IPS-18a (cell line): Measurements from ENCODE around the gene DDO.

Experiments used
- H3K27ac ChIP-seq: one replicate; pipeline ENCODE4 v1.5.1; 2013; ENCODE audit warnings: low read length
- H3K27me3 ChIP-seq: one replicate; pipeline ENCODE4 v1.6.1; 2013; ENCODE audit warnings: mild to moderate bottlenecking, low read length; ENCODE audit not compliant: control insufficient read depth, insufficient read depth
- H3K36me3 ChIP-seq: one replicate; pipeline ENCODE4 v1.6.1; 2013; ENCODE audit warnings: low read depth, low read length; ENCODE audit not compliant: control insufficient read depth
- H3K4me1 ChIP-seq: one replicate; pipeline ENCODE4 v1.6.1; 2013; ENCODE audit warnings: low read depth, low read length; ENCODE audit not compliant: control insufficient read depth
- H3K4me3 ChIP-seq: one replicate; pipeline ENCODE4 v1.5.1; 2013; ENCODE audit warnings: low read length
- H3K9ac ChIP-seq: one replicate; pipeline ENCODE4 v1.6.1; 2013; ENCODE audit warnings: mild to moderate bottlenecking, low read length, moderate library complexity
- H3K9me3 ChIP-seq: one replicate; pipeline ENCODE4 v1.6.1; 2013; ENCODE audit warnings: low read depth, low read length; ENCODE audit not compliant: control insufficient read depth

The DDO gene

GRCh38 chr6:110418594-110418993 is 3.2 kb upstream of the DDO start:
- Histone ChIP-seq H3K9me3 (no peaks in the 10 kb centered on the region), H3K27ac (no peak overlapping the region), H3K4me1 (no peaks in the 10 kb centered on the region), H3K4me3 (no peak overlapping the region), H3K9ac (no peak overlapping the region), H3K36me3 (no peaks in the 10 kb centered on the region), H3K27me3 (no peaks in the 10 kb centered on the region)

GRCh38 chr6:110414669-110415068 is 706 bp downstream of the DDO start:
- no peaks in the 10 kb centered on the region for H3K4me1 ChIP-seq
- H3K36me3 ChIP-seq = no peaks in the 10 kb centered on the region
- no peaks in the 10 kb centered on the region for H3K9me3 ChIP-seq
- no peak overlapping the region for H3K9ac ChIP-seq
- no peak overlapping the region for H3K27ac ChIP-seq
- H3K4me3 ChIP-seq = no peak overlapping the region
- H3K27me3 ChIP-seq = no peaks in the 10 kb centered on the region

GRCh38 chr6:110412360-110412759 is 3.0 kb downstream of the DDO start:
- Histone ChIP-seq H3K27me3 (no peaks in the 10 kb centered on the region), H3K36me3 (no peaks in the 10 kb centered on the region), H3K9me3 (no peaks in the 10 kb centered on the region), H3K4me1 (no peaks in the 10 kb centered on the region), H3K27ac (no peak overlapping the region), H3K4me3 (no peak overlapping the region), H3K9ac (no peak overlapping the region)

- Histone ChIP-seq H3K4me1 (no peaks in the 10 kb centered on the region), H3K9ac (no peak overlapping the region), H3K4me3 (no peak overlapping the region), H3K27ac (no peak overlapping the region), H3K27me3 (no peaks in the 10 kb centered on the region), H3K36me3 (no peaks in the 10 kb centered on the region), H3K9me3 (no peaks in the 10 kb centered on the region)
These were observed 4.9 kb downstream of the DDO start for GRCh38 chr6:110410511-110410910.

GRCh38 chr6:110409794-110410193 is 5.6 kb downstream of the DDO start:
- Histone ChIP-seq H3K27me3 (no peaks in the 10 kb centered on the region), H3K36me3 (no peaks in the 10 kb centered on the region), H3K9me3 (no peaks in the 10 kb centered on the region), H3K9ac (no peak overlapping the region), H3K27ac (no peak overlapping the region), H3K4me1 (no peaks in the 10 kb centered on the region), H3K4me3 (no peak overlapping the region)

- Histone ChIP-seq H3K27me3 (no peaks in the 10 kb centered on the region), H3K4me3 (no peak overlapping the region), H3K9me3 (no peaks in the 10 kb centered on the region), H3K9ac (no peak overlapping the region), H3K4me1 (no peaks in the 10 kb centered on the region), H3K27ac (no peak overlapping the region), H3K36me3 (no peaks in the 10 kb centered on the region)
These were observed 6.5 kb downstream of the DDO start for GRCh38 chr6:110408901-110409300.

GRCh38 chr6:110404607-110405006 is 10.8 kb downstream of the DDO start:
- Histone ChIP-seq H3K27me3 (no peaks in the 10 kb centered on the region), H3K9ac (no peak overlapping the region), H3K4me3 (no peak overlapping the region), H3K36me3 (no peaks in the 10 kb centered on the region), H3K4me1 (no peaks in the 10 kb centered on the region), H3K9me3 (no peaks in the 10 kb centered on the region), H3K27ac (no peak overlapping the region)

- H3K27ac ChIP-seq = no peak overlapping the region
- no peaks in the 10 kb centered on the region for H3K9me3 ChIP-seq
- H3K4me3 ChIP-seq = no peak overlapping the region
- no peaks in the 10 kb centered on the region for H3K4me1 ChIP-seq
- H3K36me3 ChIP-seq = no peaks in the 10 kb centered on the region
- H3K9ac ChIP-seq = no peak overlapping the region
- H3K27me3 ChIP-seq = no peaks in the 10 kb centered on the region
These were observed 13.7 kb downstream of the DDO start for GRCh38 chr6:110401585-110402176.

- Histone ChIP-seq H3K9ac (no peak overlapping the region), H3K9me3 (no peaks in the 10 kb centered on the region), H3K4me3 (no peak overlapping the region), H3K27ac (no peak overlapping the region), H3K36me3 (no peaks in the 10 kb centered on the region), H3K27me3 (no peaks in the 10 kb centered on the region), H3K4me1 (no peaks in the 10 kb centered on the region)
These were observed 15.2 kb downstream of the DDO start for GRCh38 chr6:110400208-110400607.

- Histone ChIP-seq H3K27ac (no peak overlapping the region), H3K4me3 (no peak overlapping the region), H3K4me1 (no peaks in the 10 kb centered on the region), H3K9ac (no peak overlapping the region), H3K9me3 (no peaks in the 10 kb centered on the region), H3K27me3 (no peaks in the 10 kb centered on the region), H3K36me3 (no peaks in the 10 kb centered on the region)
These were observed 15.9 kb downstream of the DDO start for GRCh38 chr6:110399219-110400071.

GRCh38 chr6:110398778-110399177 is 16.6 kb downstream of the DDO start:
- Histone ChIP-seq H3K9ac (no peak overlapping the region), H3K27me3 (no peaks in the 10 kb centered on the region), H3K36me3 (no peaks in the 10 kb centered on the region), H3K9me3 (no peaks in the 10 kb centered on the region), H3K4me3 (no peak overlapping the region), H3K4me1 (no peaks in the 10 kb centered on the region), H3K27ac (no peak overlapping the region)

- Histone ChIP-seq H3K9ac (no peak overlapping the region), H3K9me3 (no peaks in the 10 kb centered on the region), H3K27me3 (no peaks in the 10 kb centered on the region), H3K4me3 (no peak overlapping the region), H3K27ac (no peak overlapping the region), H3K4me1 (no peaks in the 10 kb centered on the region), H3K36me3 (no peaks in the 10 kb centered on the region)
These were observed 20.2 kb downstream of the DDO start for GRCh38 chr6:110395221-110395620.
